K562 (cell line): ENCODE data around the gene ZCCHC24. TPM values are rescaled to one million over a fixed set of nuclear protein-coding genes. Genes with fewer than 3 reads are reported as not detected.
A peak's percentile ranks its signal among the peaks of the same experiment; 100 is the strongest.

Experiments used
- CTBP1 ChIP-seq: fragments of 450-650 bp; IDR thresholded peaks from 2 replicates; pipeline ENCODE4 v1.6.1; 2016; ENCODE audit warnings: borderline replicate concordance
- NFYB ChIP-seq: IDR thresholded peaks from 2 replicates; pipeline ENCODE4 v1.6.1; 2011; ENCODE audit warnings: mild to moderate bottlenecking, moderate library complexity; ENCODE audit not compliant: insufficient read length; ENCODE audit errors: extremely low read depth
- TEAD2 ChIP-seq: fragments of 450-650 bp; IDR thresholded peaks from 2 replicates; pipeline ENCODE4 v1.6.1; 2016; ENCODE audit warnings: missing genetic modification characterization, control low read depth, missing compliant biosample characterization
- polyA plus RNA-seq, 8 experiments: library from polyadenylated mRNA; depleted of rRNA in 4 of 8; stranded (reverse) in 5 of 8; unstranded in 3 of 8; fragments of >200 nt; fragmentation: Nextera tagmentation in 2 of 8; fragmentation: Illumina TruSeq in 1 of 8; extraction: Ambion mirVana in 2 of 8; extraction: Trizol in 1 of 8; gene quantifications; 2 replicates each; pipeline versions ENCODE4 v1.2.1 to v1.2.3, GENCODE V29; 2011 to 2014; ENCODE audit warnings: inconsistent platforms in 1 of 8, missing spikeins in 1 of 8
- total RNA-seq, 7 experiments: library from RNA; depleted of rRNA in 6 of 7; stranded (reverse); fragments of >200 nt in 6 of 7; fragmentation: Illumina TruSeq in 2 of 7; extraction: Trizol in 2 of 7; gene quantifications; 2 replicates each; pipeline versions ENCODE4 v1.2.1 to v1.2.3, GENCODE V29; 2011 to 2021; ENCODE audit warnings: low replicate concordance in 1 of 7
- TF ChIP-seq, protein P1 (sequence below), 2 experiments: fragments of 450-650 bp in 1 of 2; sonication (generic) in 1 of 2; formaldehyde crosslinking in 1 of 2; IDR thresholded peaks; 2 replicates each; pipeline versions ENCODE4 v1.7.1 to v1.9.0; 2016 to 2022; ENCODE audit warnings: inconsistent platforms in 1 of 2, mild to moderate bottlenecking in 1 of 2, missing genetic modification reagents in 1 of 2
- TF ChIP-seq, protein P2 (sequence below): fragments of 200-800 bp; sonication (Bioruptor generic); IDR thresholded peaks from 2 replicates; pipeline ENCODE4 v1.6.1; 2016; ENCODE audit warnings: missing genetic modification characterization, missing compliant biosample characterization

Gene ZCCHC24
- total and polyA plus RNA-seq, 9 of the 15 experiments (the other 6 are each of a cell fraction or from before 2014, with no cell fraction given): 0.84 to 11.0 (median 4.6) TPM

DNA sequence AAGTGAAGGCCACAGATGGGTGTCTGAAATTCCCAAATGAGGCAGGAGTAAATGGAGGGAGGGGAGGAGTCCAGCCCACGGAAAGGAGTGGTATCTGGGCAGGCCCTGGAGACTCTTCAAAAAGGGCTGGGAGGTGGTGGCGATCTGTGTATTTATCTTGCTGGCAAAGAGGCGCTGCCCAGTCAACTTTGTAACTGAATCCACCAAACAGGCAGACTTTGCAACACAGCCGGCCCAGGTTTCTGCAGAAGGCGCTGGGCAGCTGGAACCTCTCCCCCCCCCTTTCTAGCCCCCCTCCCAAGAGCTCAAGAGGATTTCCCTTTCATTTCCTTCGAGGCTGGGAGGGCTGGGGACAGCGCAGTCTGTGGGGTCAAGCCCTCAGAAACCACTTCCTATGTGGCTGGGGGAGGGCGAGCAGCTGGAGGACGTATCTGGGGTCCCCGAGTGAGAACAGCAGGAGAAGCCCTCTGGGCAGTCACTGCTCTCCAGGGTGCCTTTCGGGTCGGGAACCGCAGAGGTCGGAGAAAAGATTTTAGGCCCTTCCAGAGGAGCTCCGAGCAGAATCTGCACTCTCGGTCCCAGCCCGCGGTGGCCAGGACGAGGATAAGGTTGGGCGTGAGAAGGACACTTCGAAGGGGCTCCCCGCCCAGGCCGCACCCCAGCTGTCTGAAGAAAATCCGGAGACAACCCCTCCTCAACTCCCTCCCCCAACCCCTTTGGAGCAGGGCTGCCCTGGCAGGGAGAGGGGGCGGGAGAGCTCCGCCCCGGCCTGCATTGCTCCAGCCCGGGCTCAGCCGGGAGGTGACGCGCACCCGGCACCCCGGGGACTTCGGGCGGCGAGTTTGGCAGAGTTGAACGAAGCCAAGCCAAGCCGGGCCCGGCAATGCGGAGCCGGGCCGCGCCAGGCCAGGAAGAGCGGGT, 965 bp downstream of the ZCCHC24 start (continued):
- TF ChIP-seq, protein P1, sequence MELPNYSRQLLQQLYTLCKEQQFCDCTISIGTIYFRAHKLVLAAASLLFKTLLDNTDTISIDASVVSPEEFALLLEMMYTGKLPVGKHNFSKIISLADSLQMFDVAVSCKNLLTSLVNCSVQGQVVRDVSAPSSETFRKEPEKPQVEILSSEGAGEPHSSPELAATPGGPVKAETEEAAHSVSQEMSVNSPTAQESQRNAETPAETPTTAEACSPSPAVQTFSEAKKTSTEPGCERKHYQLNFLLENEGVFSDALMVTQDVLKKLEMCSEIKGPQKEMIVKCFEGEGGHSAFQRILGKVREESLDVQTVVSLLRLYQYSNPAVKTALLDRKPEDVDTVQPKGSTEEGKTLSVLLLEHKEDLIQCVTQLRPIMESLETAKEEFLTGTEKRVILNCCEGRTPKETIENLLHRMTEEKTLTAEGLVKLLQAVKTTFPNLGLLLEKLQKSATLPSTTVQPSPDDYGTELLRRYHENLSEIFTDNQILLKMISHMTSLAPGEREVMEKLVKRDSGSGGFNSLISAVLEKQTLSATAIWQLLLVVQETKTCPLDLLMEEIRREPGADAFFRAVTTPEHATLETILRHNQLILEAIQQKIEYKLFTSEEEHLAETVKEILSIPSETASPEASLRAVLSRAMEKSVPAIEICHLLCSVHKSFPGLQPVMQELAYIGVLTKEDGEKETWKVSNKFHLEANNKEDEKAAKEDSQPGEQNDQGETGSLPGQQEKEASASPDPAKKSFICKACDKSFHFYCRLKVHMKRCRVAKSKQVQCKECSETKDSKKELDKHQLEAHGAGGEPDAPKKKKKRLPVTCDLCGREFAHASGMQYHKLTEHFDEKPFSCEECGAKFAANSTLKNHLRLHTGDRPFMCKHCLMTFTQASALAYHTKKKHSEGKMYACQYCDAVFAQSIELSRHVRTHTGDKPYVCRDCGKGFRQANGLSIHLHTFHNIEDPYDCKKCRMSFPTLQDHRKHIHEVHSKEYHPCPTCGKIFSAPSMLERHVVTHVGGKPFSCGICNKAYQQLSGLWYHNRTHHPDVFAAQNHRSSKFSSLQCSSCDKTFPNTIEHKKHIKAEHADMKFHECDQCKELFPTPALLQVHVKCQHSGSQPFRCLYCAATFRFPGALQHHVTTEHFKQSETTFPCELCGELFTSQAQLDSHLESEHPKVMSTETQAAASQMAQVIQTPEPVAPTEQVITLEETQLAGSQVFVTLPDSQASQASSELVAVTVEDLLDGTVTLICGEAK (IDR thresholded peaks at IDR 0.05): peak; percentile 37; the same call in 1 of the 2 replicates
- TF ChIP-seq, protein P1 (CRISPR knock-in tag; IDR thresholded peaks at IDR 0.05): no peak
- 0 out of 2 replicates have a peak, but pooled peaks have one; percentile 28 for TF ChIP-seq CTBP1
- TF ChIP-seq, protein P2, sequence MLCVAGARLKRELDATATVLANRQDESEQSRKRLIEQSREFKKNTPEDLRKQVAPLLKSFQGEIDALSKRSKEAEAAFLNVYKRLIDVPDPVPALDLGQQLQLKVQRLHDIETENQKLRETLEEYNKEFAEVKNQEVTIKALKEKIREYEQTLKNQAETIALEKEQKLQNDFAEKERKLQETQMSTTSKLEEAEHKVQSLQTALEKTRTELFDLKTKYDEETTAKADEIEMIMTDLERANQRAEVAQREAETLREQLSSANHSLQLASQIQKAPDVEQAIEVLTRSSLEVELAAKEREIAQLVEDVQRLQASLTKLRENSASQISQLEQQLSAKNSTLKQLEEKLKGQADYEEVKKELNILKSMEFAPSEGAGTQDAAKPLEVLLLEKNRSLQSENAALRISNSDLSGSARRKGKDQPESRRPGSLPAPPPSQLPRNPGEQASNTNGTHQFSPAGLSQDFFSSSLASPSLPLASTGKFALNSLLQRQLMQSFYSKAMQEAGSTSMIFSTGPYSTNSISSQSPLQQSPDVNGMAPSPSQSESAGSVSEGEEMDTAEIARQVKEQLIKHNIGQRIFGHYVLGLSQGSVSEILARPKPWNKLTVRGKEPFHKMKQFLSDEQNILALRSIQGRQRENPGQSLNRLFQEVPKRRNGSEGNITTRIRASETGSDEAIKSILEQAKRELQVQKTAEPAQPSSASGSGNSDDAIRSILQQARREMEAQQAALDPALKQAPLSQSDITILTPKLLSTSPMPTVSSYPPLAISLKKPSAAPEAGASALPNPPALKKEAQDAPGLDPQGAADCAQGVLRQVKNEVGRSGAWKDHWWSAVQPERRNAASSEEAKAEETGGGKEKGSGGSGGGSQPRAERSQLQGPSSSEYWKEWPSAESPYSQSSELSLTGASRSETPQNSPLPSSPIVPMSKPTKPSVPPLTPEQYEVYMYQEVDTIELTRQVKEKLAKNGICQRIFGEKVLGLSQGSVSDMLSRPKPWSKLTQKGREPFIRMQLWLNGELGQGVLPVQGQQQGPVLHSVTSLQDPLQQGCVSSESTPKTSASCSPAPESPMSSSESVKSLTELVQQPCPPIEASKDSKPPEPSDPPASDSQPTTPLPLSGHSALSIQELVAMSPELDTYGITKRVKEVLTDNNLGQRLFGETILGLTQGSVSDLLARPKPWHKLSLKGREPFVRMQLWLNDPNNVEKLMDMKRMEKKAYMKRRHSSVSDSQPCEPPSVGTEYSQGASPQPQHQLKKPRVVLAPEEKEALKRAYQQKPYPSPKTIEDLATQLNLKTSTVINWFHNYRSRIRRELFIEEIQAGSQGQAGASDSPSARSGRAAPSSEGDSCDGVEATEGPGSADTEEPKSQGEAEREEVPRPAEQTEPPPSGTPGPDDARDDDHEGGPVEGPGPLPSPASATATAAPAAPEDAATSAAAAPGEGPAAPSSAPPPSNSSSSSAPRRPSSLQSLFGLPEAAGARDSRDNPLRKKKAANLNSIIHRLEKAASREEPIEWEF (CRISPR knock-in tag): no peak
- no peak for TF ChIP-seq NFYB
- no peak for TF ChIP-seq TEAD2 (tag)
